ENCODE data around the gene NECAB3. TPM values are rescaled to one million over a fixed set of nuclear protein-coding genes. Genes with fewer than 3 reads are reported as not detected.

NECAB3 gene
- total RNA-seq, 1 donor = 27.1 TPM

DNA sequence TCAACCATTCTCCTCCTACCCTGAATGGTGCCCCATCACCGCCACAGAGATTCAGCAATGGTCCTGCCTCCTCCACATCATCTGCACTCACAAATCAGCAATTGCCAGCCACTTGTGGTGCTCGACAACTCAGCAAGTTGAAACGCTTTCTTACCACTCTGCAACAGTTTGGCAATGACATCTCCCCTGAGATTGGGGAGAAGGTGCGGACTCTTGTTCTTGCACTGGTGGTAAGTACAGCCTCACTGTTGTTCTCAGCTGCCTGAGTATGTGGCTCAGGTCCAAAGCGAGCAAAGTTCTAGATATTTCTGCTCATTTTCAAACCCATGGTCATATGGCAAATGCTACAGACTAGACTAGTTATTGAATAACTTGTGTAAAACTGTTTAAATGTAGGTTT lies 63.1 kb downstream of the NECAB3 start:
- Histone ChIP-seq H3K79me2 (ENCODE audit: insufficient read depth, low read length) (no peaks in the 10 kb centered on the region), H3K9me3 (ENCODE audit: low read depth, low read length) (no peaks in the 10 kb centered on the region), H2AFZ (ENCODE audit: low read length) (no peak overlapping the region), H3K27me3 (ENCODE audit: insufficient read depth, low read length) (no peaks in the 10 kb centered on the region), H3K4me2 (ENCODE audit: insufficient read depth, low read length) (no peak overlapping the region), H3K4me1 (ENCODE audit: insufficient read depth, low read length) (no peaks in the 10 kb centered on the region), H4K20me1 (ENCODE audit: insufficient read depth, low read length) (no peaks in the 10 kb centered on the region), H3K27ac (ENCODE audit: low read depth, low read length) (no peak overlapping the region), H3K4me3 (ENCODE audit: insufficient read depth, low read length) (no peak overlapping the region), H3K36me3 (ENCODE audit: insufficient read depth, low read length) (peaks cover 19% of the 10 kb centered on the region)
- no peak for DNase-seq (ENCODE audit: insufficient read length, low spot score, missing footprints)
- TF ChIP-seq, protein P1, sequence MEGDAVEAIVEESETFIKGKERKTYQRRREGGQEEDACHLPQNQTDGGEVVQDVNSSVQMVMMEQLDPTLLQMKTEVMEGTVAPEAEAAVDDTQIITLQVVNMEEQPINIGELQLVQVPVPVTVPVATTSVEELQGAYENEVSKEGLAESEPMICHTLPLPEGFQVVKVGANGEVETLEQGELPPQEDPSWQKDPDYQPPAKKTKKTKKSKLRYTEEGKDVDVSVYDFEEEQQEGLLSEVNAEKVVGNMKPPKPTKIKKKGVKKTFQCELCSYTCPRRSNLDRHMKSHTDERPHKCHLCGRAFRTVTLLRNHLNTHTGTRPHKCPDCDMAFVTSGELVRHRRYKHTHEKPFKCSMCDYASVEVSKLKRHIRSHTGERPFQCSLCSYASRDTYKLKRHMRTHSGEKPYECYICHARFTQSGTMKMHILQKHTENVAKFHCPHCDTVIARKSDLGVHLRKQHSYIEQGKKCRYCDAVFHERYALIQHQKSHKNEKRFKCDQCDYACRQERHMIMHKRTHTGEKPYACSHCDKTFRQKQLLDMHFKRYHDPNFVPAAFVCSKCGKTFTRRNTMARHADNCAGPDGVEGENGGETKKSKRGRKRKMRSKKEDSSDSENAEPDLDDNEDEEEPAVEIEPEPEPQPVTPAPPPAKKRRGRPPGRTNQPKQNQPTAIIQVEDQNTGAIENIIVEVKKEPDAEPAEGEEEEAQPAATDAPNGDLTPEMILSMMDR (IDR thresholded peaks at IDR 0.05; ENCODE audit: extremely low read depth, low read depth, low read length) = no peak

DNA sequence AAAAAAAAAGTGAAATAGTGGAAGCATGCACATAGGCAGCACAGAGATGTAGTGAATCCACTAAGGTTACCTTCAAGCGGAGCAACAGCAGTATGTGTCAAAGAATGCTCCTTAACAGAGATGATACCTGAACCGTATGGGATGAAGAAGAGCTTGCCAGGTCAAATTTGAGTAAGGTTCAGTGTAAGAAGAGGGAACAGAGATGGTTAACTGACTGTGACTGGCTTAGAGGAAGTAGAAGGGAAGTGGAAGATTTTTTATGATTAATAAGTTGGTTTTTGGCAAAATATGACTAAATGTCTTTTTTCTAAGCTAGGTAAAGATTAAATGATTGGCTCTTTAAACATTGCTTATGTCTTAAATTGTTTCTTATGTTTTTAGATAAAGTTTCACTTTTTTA lies 64.7 kb downstream of the NECAB3 start:
- DNase-seq (ENCODE audit: insufficient read length, low spot score, missing footprints) = no peak
- Histone ChIP-seq H3K4me2 (ENCODE audit: insufficient read depth, low read length) (no peak overlapping the region), H3K4me1 (ENCODE audit: insufficient read depth, low read length) (no peaks in the 10 kb centered on the region), H4K20me1 (ENCODE audit: insufficient read depth, low read length) (no peaks in the 10 kb centered on the region), H3K4me3 (ENCODE audit: insufficient read depth, low read length) (no peak overlapping the region), H2AFZ (ENCODE audit: low read length) (no peak overlapping the region), H3K79me2 (ENCODE audit: insufficient read depth, low read length) (no peaks in the 10 kb centered on the region), H3K27ac (ENCODE audit: low read depth, low read length) (no peak overlapping the region), H3K36me3 (ENCODE audit: insufficient read depth, low read length) (peaks cover 19% of the 10 kb centered on the region), H3K27me3 (ENCODE audit: insufficient read depth, low read length) (no peaks in the 10 kb centered on the region), H3K9me3 (ENCODE audit: low read depth, low read length) (no peaks in the 10 kb centered on the region)
- TF ChIP-seq, protein P1 (IDR thresholded peaks at IDR 0.05; ENCODE audit: extremely low read depth, low read depth, low read length) = no peak

Other genes starting within 250 kb of the NECAB3 start
- gene SNTA1, start 230.7 kb downstream of the NECAB3 start, total RNA-seq = 27.1 and 27.5 TPM in 2 replicates
- gene CBFA2T2, start 184.3 kb downstream of the NECAB3 start, total RNA-seq = 10.3 and 11.2 TPM in 2 replicates
- gene C20orf144, start 12.1 kb downstream of the NECAB3 start, total RNA-seq = under 0.01 TPM in 2 replicates
- 1.8 and 2.2 TPM in 2 replicates for gene ACTL10, start 7.5 kb downstream of the NECAB3 start, total RNA-seq
- gene E2F1, start 12.0 kb upstream of the NECAB3 start, total RNA-seq = 1.4 and 2.4 TPM in 2 replicates
- 5.1 and 6.5 TPM in 2 replicates for gene PXMP4, start 45.9 kb upstream of the NECAB3 start, total RNA-seq
- gene ZNF341, start 57.6 kb upstream of the NECAB3 start, total RNA-seq = 1.1 and 1.2 TPM in 2 replicates
- gene CHMP4B, start 136.9 kb upstream of the NECAB3 start, total RNA-seq = 40.1 and 40.9 TPM in 2 replicates

Data from osteoblast (primary cell).